HG03354 (cell line): ENCODE results near the gene ANKRD60.
A peak's percentile ranks its signal among the peaks of the same experiment; 100 is the strongest.

Source experiments
- ATAC-seq: cut with Tn5 transposase; IDR thresholded peaks from one replicate; pipeline ENCODE4 v1.9.1; 2021; ENCODE audit warnings: mild to moderate bottlenecking; ENCODE audit not compliant: unreplicated experiment, poor library complexity, severe bottlenecking

ANKRD60 gene

DNA sequence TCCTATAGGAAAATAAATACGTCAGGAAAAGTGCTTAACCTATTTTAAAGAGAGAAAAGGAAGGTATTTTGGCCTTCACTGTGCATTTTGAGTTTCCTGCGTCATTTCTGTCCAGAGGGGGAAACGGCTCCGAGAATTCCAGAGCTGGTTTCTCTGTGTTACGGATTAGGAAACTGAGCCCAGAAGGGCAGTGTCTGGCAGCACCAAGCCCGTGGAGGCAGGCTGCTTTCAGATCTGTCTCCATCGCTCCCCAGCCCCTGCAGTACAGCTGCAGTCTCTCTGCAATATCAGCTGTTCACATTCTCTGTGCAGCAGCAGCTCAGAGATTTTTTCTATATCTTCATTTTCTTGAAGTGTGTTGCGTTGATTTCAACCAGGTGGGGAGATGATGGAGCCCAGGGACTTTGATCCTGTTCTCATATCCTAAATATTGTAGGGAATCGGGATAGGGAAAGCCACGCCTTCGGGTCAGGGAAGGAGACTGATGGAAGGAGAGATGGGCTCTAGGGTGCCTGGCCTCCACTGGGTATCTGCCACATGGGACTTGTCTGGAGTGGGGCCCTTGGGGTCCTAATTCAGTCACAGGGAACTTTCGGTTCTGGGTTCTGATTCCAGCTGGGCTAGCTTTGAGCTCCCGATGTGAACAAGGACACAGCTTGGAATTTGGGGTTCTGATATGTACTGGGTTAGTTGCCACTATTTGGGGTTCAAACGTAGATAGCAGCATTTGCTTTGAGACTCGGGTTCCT lies 2.8 kb downstream of the ANKRD60 start:
- no peak for ATAC-seq

DNA sequence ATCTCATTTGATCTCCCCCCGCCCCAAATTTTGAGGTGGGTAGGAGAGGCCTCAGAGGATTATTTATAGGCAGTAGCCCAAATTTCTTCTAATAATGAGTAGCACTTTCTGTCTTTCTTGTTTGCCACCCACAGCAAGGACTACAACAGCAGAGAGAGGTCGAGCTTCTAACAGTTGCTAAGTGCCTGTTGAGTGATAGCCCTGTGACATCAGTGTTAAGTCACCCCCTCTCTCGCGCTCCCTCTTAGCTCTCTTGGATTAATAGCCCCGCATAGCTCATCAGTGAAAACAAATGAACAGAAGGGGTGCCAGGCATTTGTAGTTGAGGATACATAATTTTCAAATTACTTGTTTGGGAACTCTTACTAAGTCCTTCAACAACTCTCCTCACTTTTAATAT lies 3.5 kb downstream of the ANKRD60 start:
- no peak for ATAC-seq

DNA sequence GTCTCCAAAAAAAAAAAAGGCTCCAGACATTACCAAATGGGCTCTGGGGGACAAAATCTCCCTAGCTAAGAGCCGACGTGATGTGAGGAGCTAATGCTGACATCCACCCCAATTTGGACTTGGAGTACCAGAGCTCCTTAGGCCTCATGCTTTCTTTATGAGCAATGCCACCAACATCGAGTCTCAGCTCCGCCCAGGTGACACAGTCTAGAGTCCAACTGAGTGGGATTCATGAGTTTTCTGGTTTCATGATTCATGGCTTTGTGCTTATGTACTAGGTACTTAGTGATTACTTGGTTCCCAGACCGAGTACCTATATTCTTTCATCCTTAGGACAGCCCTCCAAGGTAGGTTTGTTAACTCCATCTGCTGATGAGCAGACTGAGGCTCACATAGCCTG lies 4.4 kb downstream of the ANKRD60 start:
- no peak for ATAC-seq

GRCh38 chr20:58223358-58223941 lies 5.0 kb downstream of the ANKRD60 start:
- ATAC-seq = no peak

DNA sequence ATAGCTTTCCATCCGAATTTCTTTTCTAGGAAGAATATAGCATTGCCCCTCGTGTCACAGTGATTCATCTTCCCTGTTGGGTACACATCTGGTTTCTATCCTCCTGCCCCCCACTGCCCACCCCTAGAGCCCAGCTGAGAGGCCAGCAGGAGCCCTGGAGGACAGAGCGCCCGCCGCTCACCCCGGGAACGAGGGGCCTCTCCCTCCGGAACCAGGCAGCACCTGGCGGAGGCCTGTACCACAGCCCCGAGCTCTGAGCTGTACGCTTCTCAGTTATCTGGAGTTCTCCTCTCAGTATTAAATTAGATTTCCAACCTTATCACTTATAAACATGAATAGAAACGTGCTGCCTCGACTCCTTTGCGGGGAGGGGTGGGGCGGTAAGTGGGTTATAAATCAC lies 6.0 kb downstream of the ANKRD60 start:
- ATAC-seq = no peak

DNA sequence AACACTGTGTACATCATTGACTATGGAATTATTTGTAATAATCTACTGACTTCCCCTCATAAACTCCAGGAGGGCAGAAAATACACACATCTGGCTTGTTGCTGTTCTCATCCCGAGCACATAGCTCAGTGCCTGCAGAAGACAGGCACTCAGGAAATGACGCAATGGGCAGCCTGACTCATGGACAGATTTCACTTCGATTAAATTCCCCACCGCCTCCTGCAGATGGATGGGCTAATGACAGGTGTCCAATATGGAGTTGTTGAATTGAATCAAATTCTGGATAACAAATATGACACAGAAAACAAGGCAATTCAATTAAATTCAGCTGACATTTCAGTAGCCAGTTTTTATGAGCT lies 9.1 kb downstream of the ANKRD60 start:
- no peak for ATAC-seq

- no peak for ATAC-seq
Measured at GRCh38 chr20:58218665-58219341, 9.7 kb downstream of the ANKRD60 start.

GRCh38 chr20:58216334-58216733 lies 12.1 kb downstream of the ANKRD60 start:
- no peak for ATAC-seq

GRCh38 chr20:58215116-58215515 lies 13.3 kb downstream of the ANKRD60 start:
- ATAC-seq = no peak

DNA sequence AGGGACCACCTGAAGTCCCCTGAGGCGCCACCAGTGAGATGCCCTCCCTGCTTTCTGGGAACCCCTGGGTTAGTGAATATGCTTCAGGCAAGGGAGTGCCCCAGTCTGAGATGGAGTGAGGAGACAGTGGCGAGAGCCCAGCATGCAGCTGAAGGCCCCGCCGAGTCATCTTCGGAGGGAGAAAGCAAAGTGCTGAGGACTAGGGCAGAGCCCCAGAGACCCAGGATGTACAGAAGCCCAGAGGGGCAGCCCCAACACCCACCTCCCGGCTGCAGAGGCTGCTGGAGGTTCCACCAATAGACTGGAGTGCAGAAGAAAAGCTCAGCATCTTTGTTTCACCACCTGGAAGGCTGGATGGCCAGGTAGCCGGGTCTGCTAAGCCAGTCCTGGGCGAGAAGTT lies 14.1 kb downstream of the ANKRD60 start:
- ATAC-seq = no peak

GRCh38 chr20:58213716-58214115 lies 14.7 kb downstream of the ANKRD60 start:
- no peak for ATAC-seq

- ATAC-seq = no peak
Measured at GRCh38 chr20:58213121-58213520, 15.3 kb downstream of the ANKRD60 start.

DNA sequence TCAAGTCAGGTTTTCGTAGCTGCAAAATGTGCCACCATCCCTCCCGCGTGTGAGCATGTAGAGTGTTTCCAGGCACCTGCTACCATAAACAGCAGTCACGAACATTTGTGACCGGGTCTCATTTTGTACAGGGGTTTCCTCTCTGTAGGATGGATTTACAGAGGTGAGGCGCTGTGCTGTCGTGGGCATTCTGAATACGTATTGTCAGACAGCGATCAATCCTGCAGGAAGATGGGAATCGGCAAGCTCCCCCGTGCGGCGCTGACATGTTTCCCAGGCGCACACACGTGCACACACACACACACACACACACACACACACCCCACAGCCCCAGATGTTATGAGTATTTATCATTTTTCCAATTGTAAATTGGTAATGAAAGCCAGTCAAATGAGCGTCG lies 15.8 kb downstream of the ANKRD60 start:
- ATAC-seq = no peak

- ATAC-seq = no peak
Measured at GRCh38 chr20:58210398-58210747, 18.1 kb downstream of the ANKRD60 start.

DNA sequence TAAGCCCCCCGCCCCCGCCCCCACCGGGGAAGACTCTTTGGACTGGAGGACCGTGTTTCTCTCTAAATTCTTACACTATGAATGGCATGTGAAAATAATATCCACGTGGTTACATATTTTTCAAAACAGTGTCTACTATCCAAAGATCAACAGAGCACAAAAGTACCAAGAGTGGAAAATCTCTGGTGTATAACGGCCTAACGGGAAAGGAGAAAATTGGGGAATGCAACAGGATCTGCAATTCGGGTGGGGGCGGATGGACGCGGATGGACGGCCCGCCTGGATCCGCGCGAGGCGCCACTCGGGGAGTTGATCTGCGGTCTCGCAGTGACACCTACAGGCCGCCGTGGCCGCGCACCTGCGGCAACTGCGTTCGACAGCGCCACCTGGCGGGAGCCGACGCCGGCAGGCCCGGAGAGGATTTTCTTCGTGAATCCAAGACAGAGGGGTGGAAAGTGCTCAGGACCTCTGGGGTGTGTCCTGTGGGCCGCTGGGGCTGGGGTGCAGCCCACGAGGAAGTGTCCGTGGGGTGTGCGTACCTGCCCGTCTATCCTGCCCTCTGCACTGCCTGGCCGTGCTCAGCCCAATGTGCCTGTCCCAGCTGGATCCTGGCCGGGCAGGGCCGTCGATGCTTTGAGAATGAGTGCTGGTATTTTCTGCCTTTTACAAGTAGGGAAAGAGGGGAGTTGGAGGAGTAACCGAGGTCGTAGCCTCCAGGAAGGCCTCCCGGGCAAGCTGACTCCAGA lies 18.6 kb downstream of the ANKRD60 start:
- ATAC-seq = peak; percentile 84

DNA sequence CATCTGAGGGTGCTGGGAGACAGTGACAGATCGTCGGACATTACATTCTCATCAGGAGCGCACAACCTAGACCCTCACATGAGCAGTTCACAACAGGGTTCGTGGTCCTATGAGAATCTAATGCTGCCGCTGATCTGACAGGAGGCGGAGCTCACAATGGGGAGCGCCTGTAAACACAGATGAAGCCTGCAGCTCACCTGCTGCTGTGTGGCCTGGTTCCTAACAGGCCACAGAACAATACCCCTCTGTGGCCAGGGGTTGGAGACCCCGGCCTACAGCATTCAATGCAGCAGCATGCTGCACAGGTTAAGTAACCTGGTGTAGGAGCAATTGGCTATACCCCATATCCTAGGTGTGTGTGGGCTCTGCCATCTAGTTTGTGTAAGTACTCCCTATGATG lies 19.5 kb downstream of the ANKRD60 start:
- ATAC-seq = no peak

DNA sequence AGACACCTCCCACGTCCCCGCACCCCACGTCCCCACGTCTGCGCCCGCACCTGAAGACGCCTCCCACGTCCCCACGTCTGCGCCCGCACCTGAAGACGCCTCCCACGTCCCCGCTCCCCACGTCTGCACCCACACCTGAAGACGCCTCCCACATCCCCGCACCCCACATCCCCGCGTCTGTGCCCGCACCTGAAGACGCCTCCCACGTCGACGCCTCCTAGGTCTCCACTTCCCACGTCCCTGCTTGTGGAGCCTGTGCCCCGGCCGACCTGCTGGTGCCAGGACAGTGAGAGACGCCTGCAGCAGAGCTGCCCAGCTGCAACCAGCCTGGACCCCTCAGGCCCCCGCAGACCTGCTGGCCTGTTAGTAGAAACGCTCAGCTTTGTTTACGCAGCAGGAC lies 22.6 kb downstream of the ANKRD60 start:
- no peak for ATAC-seq

- no peak for ATAC-seq
Measured at GRCh38 chr20:58202044-58202443, 26.4 kb downstream of the ANKRD60 start.

DNA sequence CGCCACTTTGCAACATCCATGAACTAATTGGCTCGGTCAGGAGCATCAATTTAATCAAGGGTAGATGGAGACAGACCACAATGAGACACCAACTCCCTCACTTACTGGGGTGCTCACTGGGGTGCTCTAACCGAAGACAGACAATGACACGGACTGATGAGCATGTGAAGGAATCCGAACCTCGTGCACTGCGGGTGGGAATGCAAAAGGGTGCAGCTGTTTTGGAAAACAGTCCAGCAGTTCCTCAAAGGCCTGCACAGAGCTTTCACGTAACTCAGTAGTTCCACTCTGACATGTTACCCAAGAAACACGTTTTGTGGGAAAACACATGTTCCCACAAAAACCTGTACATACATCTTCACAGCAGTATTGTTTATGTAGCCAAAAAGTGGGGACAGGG lies 26.8 kb downstream of the ANKRD60 start:
- no peak for ATAC-seq

DNA sequence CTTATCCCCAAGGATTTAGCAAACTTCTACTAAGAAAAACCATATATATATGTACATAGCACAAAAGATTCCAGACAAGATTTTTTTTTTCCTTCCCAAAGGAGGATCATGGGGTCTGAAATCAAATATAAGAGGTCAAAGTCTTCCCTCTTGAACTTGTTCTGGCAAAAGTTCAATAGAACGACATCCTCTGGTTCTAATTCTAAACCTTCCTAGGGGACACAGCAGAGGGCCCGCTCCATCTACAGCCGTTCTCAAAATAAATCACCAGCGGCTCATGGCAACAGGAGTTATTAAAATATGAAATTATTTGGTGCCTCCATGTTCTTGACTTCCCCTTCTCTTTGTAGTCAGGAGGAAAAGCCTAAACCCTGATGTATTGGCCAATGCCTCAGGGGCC lies 29.0 kb downstream of the ANKRD60 start:
- ATAC-seq = no peak

DNA sequence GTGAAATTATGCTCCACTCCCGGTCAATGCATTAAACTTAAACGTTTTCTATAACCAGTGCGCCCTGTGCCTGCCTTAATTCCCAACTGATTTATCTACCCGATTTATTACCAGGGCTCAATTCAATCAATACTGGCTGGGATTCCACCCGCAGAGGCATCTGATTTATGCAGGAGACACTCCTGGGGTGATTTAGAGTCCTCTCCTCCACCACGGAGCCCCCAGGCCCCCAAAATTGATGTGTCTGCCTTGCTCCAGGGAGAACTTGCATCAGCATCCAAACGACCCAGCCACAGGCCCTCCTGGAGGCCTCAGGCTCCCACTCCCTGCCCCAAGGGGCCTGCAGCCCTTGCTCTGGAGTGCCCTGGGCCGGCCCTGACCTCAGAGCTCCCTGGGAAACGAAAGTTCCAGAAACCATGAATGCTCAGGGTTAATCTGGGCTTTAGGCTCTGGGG lies 29.5 kb downstream of the ANKRD60 start:
- no peak for ATAC-seq
